B cell (primary cell): Measurements from ENCODE around the gene TMEM250. TPM values are rescaled to one million over a fixed set of nuclear protein-coding genes. Genes with fewer than 3 reads are reported as not detected.

Experiments
- ATAC-seq: fragments of 200-7000 bp; cut with Tn5 transposase; one replicate; pipeline ENCODE4 v1.10.0; 2021; ENCODE audit warnings: low read depth, mild to moderate bottlenecking, moderate number of reproducible peaks, moderate library complexity
- CTCF ChIA-PET: fragments of 350-600 bp; sonication (Branson Sonifier 250); formaldehyde crosslinking; loops from one replicate; lab custom pipeline; 2021; ENCODE audit warnings: antibody characterized with exemption, inconsistent platforms; lab: Charles Lee
- POLR2A ChIA-PET: fragments of 350-600 bp; sonication (Branson Sonifier 250); formaldehyde crosslinking; loops from one replicate; lab custom pipeline; 2021; ENCODE audit warnings: antibody characterized with exemption; lab: Charles Lee
- DNase-seq: peaks from one replicate; pipeline ENCODE4 v3.0.0; 2013
- H2AFZ ChIP-seq: 2 replicates; pipeline ENCODE4 v1.6.1; 2012; ENCODE audit warnings: mild to moderate bottlenecking, low read depth, low read length; ENCODE audit not compliant: insufficient read depth, poor library complexity, severe bottlenecking
- H3K27ac ChIP-seq, 2 donors: 1 replicate in 1 of 2; 2 replicates in 1 of 2; pipeline ENCODE4 v1.5.1; 2012 to 2013; ENCODE audit warnings: low read length in 2 of 2, mild to moderate bottlenecking in 2 of 2, moderate library complexity in 1 of 2
- H3K27me3 ChIP-seq, 4 experiments: fragments of 200-600 bp in 1 of 4; sonication (generic) in 1 of 4; replicated peaks in 1 of 4; 1 replicate in 2 of 4; 2 replicates in 2 of 4; pipeline versions ENCODE4 v1.6.1 to v1.7.0; 2013 to 2016; ENCODE audit warnings: low read length in 3 of 4, mild to moderate bottlenecking in 2 of 4, mixed read lengths in 1 of 4, moderate library complexity in 1 of 4; ENCODE audit not compliant: insufficient read depth in 4 of 4, control insufficient read depth in 3 of 4; ENCODE audit errors: control extremely low read depth in 1 of 4
- H3K36me3 ChIP-seq, 2 experiments: replicated peaks in 1 of 2; 1 replicate in 1 of 2; 2 replicates in 1 of 2; pipeline versions ENCODE4 v1.6.1 to v1.7.1; 2013; ENCODE audit warnings: low read length in 1 of 2; ENCODE audit not compliant: insufficient read depth in 2 of 2, control insufficient read depth in 1 of 2; ENCODE audit errors: control extremely low read depth in 1 of 2, extremely low read depth in 1 of 2
- H3K4me1 ChIP-seq, 2 donors: fragments of 200-600 bp in 1 of 2; sonication (generic) in 1 of 2; 1 replicate in 1 of 2; 2 replicates in 1 of 2; pipeline versions ENCODE4 v1.5.1 to v1.6.1; 2013 to 2017; ENCODE audit warnings: low read length in 2 of 2; ENCODE audit not compliant: control insufficient read depth in 2 of 2, insufficient read depth in 2 of 2
- H3K4me2 ChIP-seq: replicated peaks from 2 replicates; pipeline ENCODE3; 2012; ENCODE audit warnings: mild to moderate bottlenecking, low read depth, low read length; ENCODE audit not compliant: poor library complexity, severe bottlenecking
- H3K4me3 ChIP-seq, 5 experiments: fragments of 200-600 bp in 1 of 5; sonication (generic) in 1 of 5; 1 replicate in 3 of 5; 2 replicates in 2 of 5; pipeline versions ENCODE4 v1.5.1 to v1.7.0; 2011 to 2016; ENCODE audit warnings: low read length in 4 of 5, mild to moderate bottlenecking in 4 of 5, low read depth in 2 of 5, control low read depth in 1 of 5, moderate library complexity in 1 of 5; ENCODE audit not compliant: insufficient read depth in 1 of 5; ENCODE audit errors: control extremely low read depth in 1 of 5, extremely low read depth in 1 of 5
- H3K79me2 ChIP-seq: fragments of 200-600 bp; sonication (generic); one replicate; pipeline ENCODE4 v1.6.0; 2016; ENCODE audit warnings: low read length; ENCODE audit not compliant: control insufficient read depth, insufficient read depth
- H3K9ac ChIP-seq: fragments of 200-600 bp; sonication (generic); 2 replicates; pipeline ENCODE4 v1.6.1; 2017; ENCODE audit warnings: mild to moderate bottlenecking, low read length, moderate library complexity
- H3K9me3 ChIP-seq, 3 donors: one replicate each; pipeline versions ENCODE4 v1.6.1 to v1.7.1; 2013; ENCODE audit warnings: low read length in 2 of 3; ENCODE audit not compliant: control insufficient read depth in 2 of 3, insufficient read depth in 1 of 3; ENCODE audit errors: control extremely low read depth in 1 of 3
- H4K20me1 ChIP-seq: 2 replicates; pipeline ENCODE4 v1.6.0; 2012; ENCODE audit warnings: mild to moderate bottlenecking, low read length; ENCODE audit not compliant: insufficient read depth, control insufficient read depth, poor library complexity, severe bottlenecking
- H3K27ac Mint-ChIP-seq: one replicate; pipeline ENCODE4 v1.8.0; 2021; ENCODE audit warnings: mixed read lengths
- H3K27me3 Mint-ChIP-seq: one replicate; pipeline ENCODE4 v1.8.0; 2021; ENCODE audit warnings: mixed read lengths
- H3K4me1 Mint-ChIP-seq: one replicate; pipeline ENCODE4 v1.8.0; 2021; ENCODE audit warnings: mixed read lengths
- H3K4me3 Mint-ChIP-seq: one replicate; pipeline ENCODE4 v1.8.0; 2021; ENCODE audit warnings: mixed read lengths
- H3K9me3 Mint-ChIP-seq: one replicate; pipeline ENCODE4 v1.8.0; 2022; ENCODE audit warnings: mixed read lengths; ENCODE audit not compliant: insufficient read depth
- CTCF ChIP-seq: fragments of 200-600 bp; IDR thresholded peaks from one replicate; pipeline ENCODE4 v1.8.0; 2022; ENCODE audit warnings: antibody characterized with exemption, mild to moderate bottlenecking
- EZH2 ChIP-seq: IDR thresholded peaks from 2 replicates; pipeline ENCODE4 v1.6.1; 2012; ENCODE audit warnings: borderline replicate concordance, low read depth, mild to moderate bottlenecking, moderate library complexity, low read length; ENCODE audit not compliant: insufficient read depth, poor library complexity, severe bottlenecking
- WGBS: methylation state at CpG from one replicate; pipeline ENCODE4 v1.1.5; 2013; ENCODE audit warnings: missing lambda C conversion rate; ENCODE audit not compliant: insufficient coverage; 5-methylcytosine and 5-hydroxymethylcytosine counted together
- intact Hi-C: fragments of 100-400 bp; cut with micrococcal nuclease; formaldehyde crosslinking; loops from one replicate; pipeline ENCODE4 v1.10.0; 2022
- polyA plus RNA-seq: library from polyadenylated mRNA; depleted of rRNA; stranded (reverse); fragments of >200 nt; gene quantifications from 2 replicates; pipeline ENCODE4 v1.2.3, GENCODE V29; 2012
- total RNA-seq, 2 donors: library from RNA; stranded (reverse); fragments of 120-200 nt in 1 of 2; gene quantifications; 1 replicate in 1 of 2; 2 replicates in 1 of 2; pipeline versions ENCODE4 v1.2.3 to v1.2.4, GENCODE V29; 2013 to 2022

TMEM250 gene
- total and polyA plus RNA-seq, 2 donors (not counting 1 experiment from before 2014, with no cell fraction given) = 11.1 to 29.6 TPM

- H3K4me1 ChIP-seq = peaks cover 27 to 40% of the 10 kb centered on the region in 2 donors
- no peaks in the 10 kb centered on the region for H3K36me3 ChIP-seq
- peaks cover 0 to 3% (median 0%) of the 10 kb centered on the region in 4 experiments for H3K27me3 ChIP-seq
- ATAC-seq (no peak), DNase-seq (no peak)
- H2AFZ ChIP-seq = peak overlapping the region; percentile 79
- Mint-ChIP-seq H3K4me3 (peak overlapping the region; percentile 69), H3K9me3 (no peaks in the 10 kb centered on the region), H3K4me1 (peaks cover 37% of the 10 kb centered on the region), H3K27ac (peak overlapping the region; percentile 79), H3K27me3 (no peaks in the 10 kb centered on the region)
- TF ChIP-seq CTCF = no peak
- TF ChIP-seq EZH2 = no peak
- H4K20me1 ChIP-seq = no peaks in the 10 kb centered on the region
- intact Hi-C loops = no loop called here
- WGBS = 90% methylated on average over 29 of the region's 29 CpGs
- no peak overlapping the region for H3K4me3 ChIP-seq
- POLR2A ChIA-PET = interaction anchor here (2.5 kb wide), 1 partner anchor 10 kb away, joined by 15 read pairs; the partner anchor contains the start of gene TMEM250
- H3K27ac ChIP-seq = no peak overlapping the region
- H3K9ac ChIP-seq = no peak overlapping the region
- H3K4me2 ChIP-seq = peak overlapping the region; percentile 73
- no peaks in the 10 kb centered on the region for H3K9me3 ChIP-seq
- CTCF ChIA-PET = interaction anchor here (1.1 to 1.6 kb wide), 3 partner anchors 10 to 14 kb away, joined by 3 to 4 read pairs (median 3); partner anchors contain the start of gene NACC2
- no peaks in the 10 kb centered on the region for H3K79me2 ChIP-seq
These were observed 10.6 kb downstream of the TMEM250 start for GRCh38 chr9:136107953-136108647.
